HG02610 (cell line): Measurements from ENCODE around the gene RACGAP1.

Experiments
- ATAC-seq: cut with Tn5 transposase; IDR thresholded peaks from one replicate; pipeline ENCODE4 v1.9.1; 2021; ENCODE audit warnings: mild to moderate bottlenecking, moderate library complexity; ENCODE audit not compliant: unreplicated experiment

The RACGAP1 gene

DNA sequence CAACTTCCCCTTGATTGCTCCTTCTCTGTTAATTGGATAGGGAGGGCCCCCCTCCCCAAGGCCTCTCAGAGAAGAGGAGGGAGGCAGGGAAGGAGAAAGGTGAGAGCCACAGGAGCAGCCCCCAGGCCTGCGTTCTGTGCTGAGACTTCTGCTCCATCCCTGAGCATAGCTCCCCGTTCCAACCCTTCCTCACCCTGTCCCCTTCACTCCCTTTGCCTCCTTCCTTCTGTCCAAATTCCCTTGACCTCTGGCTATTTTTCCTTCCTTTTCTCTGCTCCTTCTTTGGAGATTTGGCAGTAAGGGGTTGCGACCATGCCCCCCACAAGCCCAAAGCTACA, 31.3 kb upstream of the RACGAP1 start:
- no peak for ATAC-seq

DNA sequence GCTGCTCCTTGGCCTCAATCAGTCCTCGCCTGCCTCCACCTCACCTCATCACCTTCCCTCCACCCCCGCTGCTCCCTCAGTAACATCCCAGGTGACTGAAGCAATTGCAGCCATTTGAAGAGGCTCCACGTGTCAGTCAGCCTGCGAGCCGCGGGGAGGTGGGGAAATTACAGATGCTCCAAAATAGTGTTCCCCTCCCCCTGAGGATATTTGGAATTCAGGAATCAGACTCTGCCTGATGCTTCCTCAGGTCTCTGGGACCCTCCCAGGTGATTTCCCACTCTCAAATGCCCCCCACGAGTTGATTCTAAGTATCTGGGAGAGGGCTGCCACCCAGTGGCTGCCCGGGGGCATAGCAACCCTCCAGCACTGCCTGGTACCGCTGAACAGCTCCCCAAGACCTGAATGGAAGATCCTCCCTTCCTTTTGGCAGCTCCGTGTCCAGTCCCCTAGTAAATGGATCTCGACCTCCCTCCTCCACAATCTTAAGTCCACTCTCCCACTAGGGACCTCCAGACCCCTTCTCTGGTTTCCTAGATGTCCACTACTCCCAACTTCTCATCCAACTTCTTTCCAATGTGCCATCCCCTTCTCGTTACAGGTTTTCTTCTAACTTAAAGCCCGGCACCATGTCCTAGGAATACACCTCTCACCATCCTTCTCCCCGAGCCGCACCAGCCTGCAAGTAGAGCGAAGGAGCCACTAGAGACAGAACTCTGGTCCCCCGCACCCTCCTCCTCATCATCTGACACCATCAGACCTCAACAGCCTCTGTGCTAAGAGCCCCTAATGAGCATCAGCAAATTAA, 30.7 kb upstream of the RACGAP1 start:
- peak; percentile 41 for ATAC-seq

DNA sequence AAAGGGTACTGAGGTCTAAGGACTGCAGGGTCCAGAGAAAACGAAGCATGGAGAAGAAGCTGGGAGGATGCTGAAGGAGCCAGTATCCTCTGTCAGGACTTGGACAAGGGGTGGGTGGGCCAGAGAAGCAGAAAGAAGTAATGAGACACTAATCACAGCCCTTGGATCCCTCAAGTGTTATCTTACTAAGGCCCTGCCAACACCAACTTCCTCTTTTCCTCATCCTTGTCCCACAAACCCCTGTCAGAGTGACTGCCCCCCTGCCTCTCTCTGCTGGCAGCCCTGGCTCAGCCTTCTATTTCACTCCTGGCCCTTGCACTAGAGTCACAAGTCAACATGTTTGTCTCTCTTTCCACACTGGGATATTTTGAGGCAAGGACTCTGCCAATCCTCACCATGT, 28.3 kb upstream of the RACGAP1 start:
- no peak for ATAC-seq

DNA sequence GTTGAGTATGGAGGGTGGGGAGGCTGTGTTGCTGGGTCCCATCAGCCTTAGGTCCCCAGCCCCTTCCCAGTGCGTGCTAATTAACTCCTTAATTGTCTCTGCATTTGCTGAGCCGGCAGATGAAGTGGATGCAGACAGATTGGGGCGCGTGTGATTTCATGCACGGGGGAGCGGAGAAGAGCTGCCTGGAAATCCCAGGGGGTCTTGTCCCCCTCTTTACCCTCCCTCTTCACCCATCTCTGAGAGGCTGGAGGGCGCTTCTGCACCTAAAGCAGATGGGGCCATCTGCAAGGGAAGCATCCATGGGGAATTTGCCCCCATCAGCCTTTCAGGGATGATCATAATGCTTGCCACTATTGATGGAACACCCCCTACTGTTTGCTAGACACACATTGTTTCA, 27.7 kb upstream of the RACGAP1 start:
- ATAC-seq = no peak

DNA sequence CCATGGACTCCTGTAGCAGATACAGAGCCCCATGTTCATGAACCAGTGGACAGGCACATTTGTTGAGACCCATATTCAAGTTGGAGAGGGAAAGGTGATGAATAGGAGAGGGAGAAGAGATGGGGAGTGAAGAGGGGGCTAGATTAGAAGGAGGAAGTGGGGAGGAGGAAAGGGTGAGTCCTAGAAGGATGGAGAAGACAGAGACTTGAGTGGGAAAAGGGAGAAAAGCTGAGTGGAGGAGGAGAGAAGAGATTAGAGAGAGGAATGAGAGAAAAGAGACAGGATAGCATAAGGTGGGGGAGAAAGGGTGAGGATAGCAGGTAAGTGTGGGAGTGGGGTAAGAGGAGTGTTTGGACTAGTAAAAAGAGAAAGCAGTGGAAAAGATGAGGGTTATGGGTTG, 27.2 kb upstream of the RACGAP1 start:
- no peak for ATAC-seq

DNA sequence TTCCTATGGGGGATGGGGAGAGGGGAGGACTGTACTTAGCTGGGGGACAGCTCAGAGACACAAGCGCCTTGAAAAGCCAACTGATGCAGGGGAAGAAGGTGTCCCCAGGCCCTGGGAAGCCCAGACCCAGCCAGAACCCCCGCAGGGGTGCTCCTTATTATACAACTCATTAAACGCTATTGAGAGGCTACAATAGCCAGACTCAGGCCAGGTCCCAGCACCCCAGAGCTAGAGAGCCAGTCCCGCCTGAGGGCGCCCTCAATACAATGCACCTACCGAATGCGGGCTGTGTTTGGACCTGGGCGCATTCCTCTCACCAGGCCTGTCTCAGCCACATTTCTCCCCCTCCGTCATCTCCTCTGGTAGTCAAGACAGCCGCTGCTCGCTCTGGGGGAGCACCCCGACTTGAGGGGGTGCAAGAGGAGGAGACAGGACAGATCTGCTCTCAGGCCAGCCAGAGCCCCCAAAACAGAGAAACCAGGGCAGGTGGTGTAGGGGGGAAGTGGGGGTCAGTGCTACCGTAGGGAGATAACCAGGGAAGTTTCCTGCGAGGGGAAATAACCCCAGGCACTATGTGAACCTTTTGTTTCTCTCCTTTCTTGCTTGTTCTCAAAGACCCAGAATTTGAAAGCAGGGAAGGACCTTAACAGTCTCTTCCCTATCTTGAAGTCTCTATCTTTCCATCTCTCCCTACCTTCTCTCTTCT, 26.0 kb upstream of the RACGAP1 start:
- no peak for ATAC-seq

DNA sequence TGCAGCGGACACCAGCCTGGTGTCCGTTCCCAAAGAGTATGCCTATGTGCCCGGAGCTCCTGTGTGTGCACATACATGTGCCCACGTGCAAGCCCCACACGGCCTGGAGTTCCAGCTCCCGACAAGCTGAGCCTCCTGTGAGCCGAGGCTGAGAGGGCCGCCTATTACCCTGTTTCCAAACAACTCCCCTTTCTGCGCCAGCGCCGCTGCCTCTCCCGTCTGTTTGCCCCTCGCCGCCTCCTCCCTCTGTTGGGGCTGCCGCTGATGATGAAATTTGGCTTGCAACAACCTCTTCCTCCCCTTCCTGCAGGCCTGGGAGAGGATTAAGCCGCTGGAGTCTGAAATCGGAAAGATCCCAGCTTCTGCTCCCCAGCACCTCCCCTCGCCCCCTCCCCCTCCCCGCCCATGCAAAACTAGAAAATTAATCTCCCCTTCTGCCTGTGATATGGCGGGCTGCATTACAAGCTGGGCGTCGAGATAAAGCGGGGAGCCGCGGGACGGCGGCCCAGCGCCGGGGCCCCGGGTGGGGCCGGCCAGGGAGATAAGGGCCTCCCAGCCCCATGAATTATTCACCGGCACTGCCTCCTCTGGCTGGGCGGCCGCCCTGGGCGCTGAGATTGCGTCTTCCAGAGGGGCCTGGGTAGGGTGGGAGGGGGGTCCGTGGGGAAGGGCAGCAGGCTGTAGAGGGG, 25.3 kb upstream of the RACGAP1 start:
- no peak for ATAC-seq

DNA sequence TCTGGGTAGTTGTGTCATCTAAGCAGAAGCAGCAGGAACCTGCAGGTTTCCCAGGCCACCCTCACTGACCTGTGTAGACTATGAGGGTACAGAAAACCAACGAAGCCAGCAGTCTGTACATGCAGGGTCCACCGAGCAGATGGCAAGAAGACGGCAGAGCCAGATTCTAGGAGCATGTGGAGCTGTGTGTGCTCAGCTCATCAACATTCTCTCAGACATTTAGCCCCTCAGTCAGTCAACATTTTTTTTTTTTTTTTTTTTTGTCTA, 24.8 kb upstream of the RACGAP1 start:
- no peak for ATAC-seq

DNA sequence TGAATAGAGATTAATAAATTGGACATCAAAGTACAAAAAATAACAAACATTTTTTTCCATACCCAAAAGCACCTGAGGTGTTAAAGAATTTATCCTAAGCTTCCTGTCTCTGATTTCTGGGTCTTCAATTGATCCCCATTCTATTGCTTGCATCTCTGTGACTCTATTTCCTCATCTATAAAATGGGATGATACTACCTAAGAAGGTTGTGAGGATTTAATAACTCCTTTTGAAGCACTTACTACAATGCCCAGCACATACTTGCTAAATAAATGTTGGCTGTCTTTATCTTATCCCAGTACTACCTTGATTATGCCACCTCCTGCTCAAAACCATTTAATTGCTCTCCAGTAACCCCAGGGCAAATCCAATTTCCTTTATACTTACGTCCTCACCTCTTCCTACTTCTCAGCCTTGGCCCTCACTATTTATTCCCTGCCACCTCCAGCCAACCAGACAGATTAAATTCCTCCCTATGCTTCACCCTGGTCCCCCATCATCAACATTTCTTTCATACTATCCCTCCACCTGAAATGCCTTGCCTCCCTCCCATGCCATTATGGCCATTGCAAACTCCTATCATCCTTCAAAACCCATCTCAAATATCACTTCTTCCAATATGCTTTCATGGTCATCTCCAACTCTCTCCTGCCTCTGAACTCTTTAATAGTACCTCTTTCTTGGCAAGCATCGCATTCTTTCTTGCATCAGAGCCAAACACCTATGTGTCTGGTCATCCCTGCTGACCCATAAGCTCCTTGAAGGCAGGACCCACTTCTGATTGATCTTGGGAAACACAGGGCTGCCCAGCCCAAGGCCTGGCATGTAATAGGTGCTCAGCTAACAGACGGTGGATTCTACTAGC, 24.2 kb upstream of the RACGAP1 start:
- ATAC-seq = no peak

DNA sequence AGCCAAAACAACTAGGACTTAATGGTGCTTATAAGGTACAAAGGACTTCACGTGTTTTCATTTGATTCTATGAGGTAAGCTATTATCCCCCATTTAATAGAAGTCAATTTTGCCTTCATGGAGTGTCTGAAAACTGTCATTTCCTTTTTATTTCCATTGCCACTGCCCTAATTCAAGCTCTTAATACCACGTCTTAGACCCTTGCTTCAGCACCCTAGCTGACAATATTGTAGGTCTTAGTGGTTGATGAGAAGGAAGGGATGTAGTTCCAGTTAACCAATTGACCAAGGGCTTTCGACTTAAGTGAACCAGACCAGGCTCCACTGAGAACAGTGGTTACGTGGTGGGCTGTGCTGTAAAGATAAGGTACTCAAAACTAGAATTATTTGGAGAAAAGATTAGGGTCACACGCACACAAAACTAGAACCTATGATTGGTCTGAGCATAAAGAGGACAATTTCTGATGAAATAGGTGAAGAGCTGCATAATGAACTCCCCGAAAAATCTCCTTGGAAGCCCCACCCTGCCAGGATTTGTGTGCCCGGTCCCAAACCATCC, 22.5 kb upstream of the RACGAP1 start:
- no peak for ATAC-seq

DNA sequence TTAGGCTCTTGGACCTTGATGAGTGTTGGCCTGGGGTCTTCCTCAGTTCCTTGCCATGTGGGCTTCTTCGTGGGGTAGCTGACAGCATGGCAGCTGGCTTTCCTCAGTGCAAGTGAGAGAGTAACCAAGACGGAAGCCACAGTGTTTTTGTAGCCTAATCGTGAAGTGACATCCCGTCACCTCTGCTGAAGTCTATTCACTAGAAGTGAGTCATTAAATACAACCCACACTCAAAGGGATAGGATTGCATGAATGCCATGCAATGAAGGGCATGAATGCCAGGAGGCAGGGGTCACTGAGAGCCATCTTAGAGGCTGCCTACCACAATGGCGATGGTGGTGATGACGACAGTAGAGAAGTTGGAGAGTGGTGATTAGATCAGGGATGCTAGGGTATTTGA, 18.6 kb upstream of the RACGAP1 start:
- ATAC-seq = no peak

DNA sequence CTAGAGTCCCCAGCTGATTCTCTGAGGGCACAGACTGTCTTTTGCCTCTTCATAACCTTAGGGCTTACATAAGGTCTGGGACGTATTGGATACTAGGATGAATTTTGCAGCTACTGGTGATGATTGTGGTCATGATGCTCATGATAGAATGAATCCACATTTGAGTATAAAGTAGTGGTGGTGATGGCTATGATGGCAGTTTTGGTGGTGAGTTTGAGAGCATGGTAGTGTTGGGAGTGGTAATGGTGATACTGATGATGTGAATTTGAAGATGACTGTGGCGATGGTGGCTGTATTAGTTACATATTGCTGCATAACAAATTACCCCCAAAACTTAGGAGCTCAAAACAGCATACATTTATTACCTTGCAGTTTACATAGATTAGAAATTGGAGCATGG, 18.0 kb upstream of the RACGAP1 start:
- no peak for ATAC-seq

DNA sequence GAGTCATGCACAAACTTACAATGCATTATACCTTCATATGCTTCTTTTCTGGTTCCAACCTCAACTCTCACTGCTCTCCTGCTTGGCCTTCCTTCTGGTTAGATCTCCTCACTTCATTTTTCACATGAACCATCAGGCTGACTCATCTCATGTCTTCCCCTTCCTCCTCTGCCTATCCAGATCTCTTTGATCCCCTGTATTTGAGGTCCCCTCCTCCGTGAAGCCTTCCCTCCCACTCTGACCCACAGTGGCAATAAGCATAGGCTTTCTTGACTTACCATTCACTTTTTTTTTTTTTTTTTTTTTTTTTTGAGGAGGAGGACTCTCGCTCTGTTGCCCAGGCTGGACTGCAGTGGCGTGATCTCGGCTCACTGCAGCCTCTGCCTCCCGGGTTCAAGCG, 17.4 kb upstream of the RACGAP1 start:
- no peak for ATAC-seq

DNA sequence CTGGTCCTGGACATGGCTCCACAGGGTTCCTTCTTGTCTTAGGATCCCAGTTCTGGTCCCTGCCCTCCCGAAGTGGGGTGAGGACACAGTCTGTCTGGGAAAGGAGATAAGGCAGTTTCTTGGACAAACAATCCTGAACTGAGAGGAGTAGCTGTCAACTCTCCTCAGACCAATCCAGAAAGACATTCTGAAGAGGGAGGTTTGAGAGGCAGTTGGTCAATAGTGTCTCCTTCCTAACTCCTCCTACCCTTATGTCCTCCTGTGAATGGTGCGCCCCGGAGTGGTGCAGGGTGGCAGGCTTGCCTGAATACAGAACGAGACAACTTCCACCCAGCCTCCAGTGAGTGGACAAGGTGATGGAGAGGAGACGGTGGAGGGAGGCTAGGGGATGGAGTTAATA, 16.7 kb upstream of the RACGAP1 start:
- ATAC-seq = no peak

DNA sequence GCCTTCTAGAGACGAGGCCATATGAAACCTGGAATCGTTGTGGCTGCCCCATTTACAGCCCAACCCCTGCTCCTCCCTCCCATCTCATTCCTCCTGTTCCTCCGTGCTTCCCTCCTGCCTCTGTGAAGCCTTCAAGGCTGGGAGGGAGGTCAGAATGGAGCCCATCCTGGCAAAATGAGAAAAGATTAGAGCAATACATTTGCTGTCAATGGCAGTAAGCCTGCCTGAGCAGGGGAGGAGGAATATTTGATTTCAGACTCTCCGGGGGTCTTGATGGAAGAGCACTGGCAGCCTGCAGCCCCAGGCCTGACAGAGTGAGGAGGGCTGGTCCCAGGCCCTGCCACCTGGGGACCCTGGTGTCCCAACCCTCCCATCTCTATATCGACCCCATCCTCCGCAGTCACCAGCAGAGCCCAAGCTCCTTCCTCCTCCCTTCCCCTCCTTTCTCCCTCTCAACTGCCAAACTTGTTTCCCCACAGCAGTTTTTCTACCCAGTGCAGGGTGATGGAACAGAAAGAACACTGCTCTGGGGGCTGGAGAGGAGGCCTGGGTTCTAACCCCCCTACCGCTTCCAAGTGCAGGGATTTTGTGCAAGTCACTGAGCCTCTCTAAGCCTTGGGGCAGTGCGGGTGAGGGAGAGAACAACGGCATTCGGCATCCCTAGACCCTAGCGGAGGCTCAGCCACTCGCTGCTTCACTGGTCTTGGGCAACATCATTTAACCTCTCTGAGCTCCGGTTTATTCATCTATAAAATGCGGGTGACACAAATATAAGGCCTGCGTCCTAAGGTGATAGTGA, 16.0 kb upstream of the RACGAP1 start:
- ATAC-seq = no peak

DNA sequence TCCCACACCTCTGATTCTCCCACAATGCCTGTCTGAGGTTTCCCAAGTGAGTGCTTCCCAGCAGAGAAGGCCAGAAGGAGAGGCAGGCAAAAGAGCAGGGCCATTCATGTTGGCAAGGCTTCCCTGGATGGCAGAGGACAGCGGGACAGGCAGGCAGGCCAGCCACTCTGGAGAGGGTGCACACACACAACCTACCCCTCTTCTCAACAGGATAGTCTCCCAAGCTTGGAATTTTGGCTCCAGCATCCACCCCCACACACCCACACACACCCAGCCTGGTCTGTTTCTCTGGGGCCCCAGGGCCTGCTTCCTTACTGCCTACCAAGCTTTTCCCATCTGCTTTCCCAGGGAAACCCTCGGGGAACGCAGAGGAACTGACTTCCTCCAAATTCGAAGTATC, 15.4 kb upstream of the RACGAP1 start:
- ATAC-seq = no peak

DNA sequence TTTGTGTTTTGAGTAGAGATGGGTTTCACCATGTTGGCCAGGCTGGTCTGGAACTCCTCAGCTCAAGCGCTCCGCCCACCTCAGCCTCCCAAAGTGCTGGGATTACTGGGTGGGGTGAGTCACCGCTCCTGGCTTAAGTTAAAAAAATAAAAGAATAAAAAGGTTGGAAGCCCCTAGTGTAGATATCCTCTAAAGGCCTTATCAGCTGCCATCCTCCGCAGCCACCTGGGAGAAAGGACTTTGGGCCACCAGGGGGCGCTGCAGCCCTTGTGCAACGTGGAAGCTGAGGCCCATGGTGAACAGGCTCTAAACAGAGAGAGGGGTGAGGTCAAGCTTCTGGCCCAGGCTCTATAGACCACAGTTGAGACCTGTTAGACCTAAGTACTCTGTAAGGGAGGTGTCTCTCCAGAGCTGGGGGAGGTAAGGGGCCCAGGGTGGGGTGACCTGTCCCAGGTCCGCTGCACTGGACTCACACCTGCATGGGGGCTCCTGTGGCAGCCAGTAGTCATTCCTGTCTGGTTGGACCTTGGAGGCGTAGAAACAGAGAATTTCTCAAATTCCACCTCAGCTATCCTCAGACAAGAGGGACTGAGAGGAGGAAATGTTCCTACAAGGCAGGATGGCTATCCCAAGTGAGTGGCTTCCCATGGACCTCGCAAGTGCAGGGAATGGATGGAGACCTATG, 14.0 kb upstream of the RACGAP1 start:
- ATAC-seq = peak; percentile 45

DNA sequence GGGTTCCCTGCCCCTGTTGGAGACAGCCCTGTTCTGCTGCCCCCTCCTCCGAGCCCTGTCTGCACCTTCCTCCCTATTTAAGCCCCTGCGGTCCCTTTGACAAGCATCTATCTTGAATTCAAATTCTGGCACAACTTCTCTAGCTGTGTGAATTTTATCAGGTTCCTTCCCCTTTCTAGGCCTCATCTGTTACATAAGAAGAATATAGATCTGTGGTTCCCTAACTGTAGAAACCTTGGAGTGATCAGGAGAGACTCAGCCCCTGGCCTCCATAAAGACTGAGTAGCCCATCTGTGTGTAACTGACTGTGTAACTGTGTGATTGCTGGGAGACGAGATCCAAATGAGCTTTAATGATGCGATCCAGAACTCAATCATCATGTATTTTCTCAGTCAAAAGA, 13.0 kb upstream of the RACGAP1 start:
- ATAC-seq = no peak

DNA sequence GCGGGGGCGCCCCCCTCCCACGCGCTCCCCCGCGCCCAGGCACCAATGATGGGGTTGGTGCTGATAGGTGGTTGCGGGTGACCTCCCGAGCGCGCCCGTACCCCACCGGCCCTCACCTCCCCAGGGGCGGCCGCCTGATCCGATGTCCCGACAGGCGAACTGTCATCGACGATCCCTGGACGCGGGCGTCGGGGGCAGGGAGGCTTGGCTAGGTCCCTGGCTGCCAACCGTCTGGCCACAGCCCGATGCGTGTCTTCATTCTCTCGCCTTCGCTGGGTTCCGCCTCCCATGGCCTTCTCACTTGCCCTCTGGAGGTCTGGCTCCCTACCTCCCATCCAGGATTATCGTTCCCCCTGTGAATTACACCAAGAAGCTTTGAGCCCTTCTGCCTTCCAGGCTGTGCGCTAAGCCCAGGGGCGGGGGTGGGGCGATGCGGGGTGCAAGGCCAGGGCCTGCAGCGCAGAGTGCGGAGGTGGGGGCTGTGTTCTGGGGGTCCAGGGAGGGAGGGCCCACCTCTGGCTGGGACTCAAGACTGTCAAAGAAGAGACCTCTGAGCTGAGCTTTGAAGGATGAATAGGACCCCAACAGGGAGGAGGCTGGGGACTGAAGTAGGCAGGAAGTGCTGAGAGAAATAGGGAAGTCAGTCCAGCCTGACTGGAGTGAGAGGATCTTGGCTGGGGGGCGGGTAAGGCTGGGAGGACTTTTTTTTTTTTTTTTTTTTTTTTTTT, 7.7 kb upstream of the RACGAP1 start:
- no peak for ATAC-seq
